ENCODE results near the gene MAPKAP1.

MAPKAP1 gene

GRCh38 chr9:125620216-125620615, 86.8 kb downstream of the MAPKAP1 start:
- TF ChIP-seq CTCF (IDR thresholded peaks at IDR 0.05; ENCODE audit: low read depth, low read length) = no peak
- no peak overlapping the region for H3K4me3 ChIP-seq (replicated peaks in 1 of 2; ENCODE audit: low read depth in 2 of 2, low read length in 2 of 2)
- DNase-seq (ENCODE audit: low read depth in 2 of 2) = no peak

- no peak for TF ChIP-seq CTCF (IDR thresholded peaks at IDR 0.05; ENCODE audit: low read depth, low read length)
- DNase-seq (ENCODE audit: low read depth in 2 of 2) = no peak
- H3K4me3 ChIP-seq (replicated peaks in 1 of 2; ENCODE audit: low read depth in 2 of 2, low read length in 2 of 2) = no peak overlapping the region
Observed at GRCh38 chr9:125617087-125617486, 89.9 kb downstream of the MAPKAP1 start.

GRCh38 chr9:125613141-125613540, 93.9 kb downstream of the MAPKAP1 start:
- no peak for TF ChIP-seq CTCF (IDR thresholded peaks at IDR 0.05; ENCODE audit: low read depth, low read length)
- DNase-seq (ENCODE audit: low read depth in 2 of 2) = peak; percentile 31 to 38
- no peak overlapping the region for H3K4me3 ChIP-seq (replicated peaks in 1 of 2; ENCODE audit: low read depth in 2 of 2, low read length in 2 of 2)

- DNase-seq (ENCODE audit: low read depth in 2 of 2) = no peak
- H3K4me3 ChIP-seq (replicated peaks in 1 of 2; ENCODE audit: low read depth in 2 of 2, low read length in 2 of 2) = no peak overlapping the region
- TF ChIP-seq CTCF (IDR thresholded peaks at IDR 0.05; ENCODE audit: low read depth, low read length) = no peak
Observed at GRCh38 chr9:125612616-125613015, 94.4 kb downstream of the MAPKAP1 start.

GRCh38 chr9:125611121-125611765, 95.8 kb downstream of the MAPKAP1 start:
- H3K4me3 ChIP-seq (replicated peaks in 1 of 2; ENCODE audit: low read depth in 2 of 2, low read length in 2 of 2) = no peak overlapping the region
- no peak for DNase-seq (ENCODE audit: low read depth in 2 of 2)
- TF ChIP-seq CTCF (IDR thresholded peaks at IDR 0.05; ENCODE audit: low read depth, low read length) = no peak

GRCh38 chr9:125609744-125610143, 97.3 kb downstream of the MAPKAP1 start:
- no peak for DNase-seq (ENCODE audit: low read depth in 2 of 2)
- no peak overlapping the region for H3K4me3 ChIP-seq (replicated peaks in 1 of 2; ENCODE audit: low read depth in 2 of 2, low read length in 2 of 2)
- TF ChIP-seq CTCF (IDR thresholded peaks at IDR 0.05; ENCODE audit: low read depth, low read length) = no peak
